Glutamatergic neuron (in vitro differentiated cells): ENCODE measurements around the gene FAM184A. TPM values are rescaled to one million over a fixed set of nuclear protein-coding genes. Genes with fewer than 3 reads are reported as not detected.
"Not testable (repeated sequence)": the region's sequence is repeated elsewhere in the genome, so short reads cannot be mapped to it uniquely, and the experiment has no call there.

Experiments used
- DNase-seq: peaks from one replicate; pipeline ENCODE4 v3.0.0; 2022
- H3K27ac Mint-ChIP-seq: one replicate; pipeline ENCODE4 v1.8.0; 2020; ENCODE audit warnings: mild to moderate bottlenecking, mixed read lengths, inconsistent platforms; ENCODE audit not compliant: unreplicated experiment
- H3K27me3 Mint-ChIP-seq: one replicate; pipeline ENCODE4 v1.8.0; 2020; ENCODE audit warnings: mild to moderate bottlenecking, moderate library complexity, mixed read lengths, inconsistent platforms; ENCODE audit not compliant: unreplicated experiment
- H3K36me3 Mint-ChIP-seq: one replicate; pipeline ENCODE4 v1.8.0; 2020; ENCODE audit warnings: mild to moderate bottlenecking, mixed read lengths, inconsistent platforms; ENCODE audit not compliant: unreplicated experiment
- H3K4me1 Mint-ChIP-seq: one replicate; pipeline ENCODE4 v1.8.0; 2020; ENCODE audit warnings: mild to moderate bottlenecking, low read depth, mixed read lengths, inconsistent platforms; ENCODE audit not compliant: unreplicated experiment
- H3K4me3 Mint-ChIP-seq: one replicate; pipeline ENCODE4 v1.8.0; 2020; ENCODE audit warnings: mild to moderate bottlenecking, mixed read lengths, inconsistent platforms; ENCODE audit not compliant: unreplicated experiment
- H3K9me3 Mint-ChIP-seq: one replicate; pipeline ENCODE4 v1.8.0; 2020; ENCODE audit warnings: mild to moderate bottlenecking, moderate library complexity, mixed read lengths, inconsistent platforms; ENCODE audit not compliant: unreplicated experiment
- CTCF ChIP-seq: fragments of 200-600 bp; sonication (generic); IDR thresholded peaks from one replicate; pipeline ENCODE4 v1.5.0; 2021; ENCODE audit not compliant: partially characterized antibody, unreplicated experiment
- total RNA-seq: library from RNA; stranded (reverse); fragmentation: NEBNext Ultra II Directional; extraction: Animal tissue kit (Norgen Biotek cat#: 25700); gene quantifications from one replicate; pipeline ENCODE4 v1.2.1, GENCODE V29; 2021; ENCODE audit not compliant: unreplicated experiment

The FAM184A gene
- total RNA-seq, 1 donor from 2014 or later, result 20.0 TPM

GRCh38 chr6:119124079-119124824, 45.8 kb upstream of the FAM184A start:
- Mint-ChIP-seq H3K36me3 (no peaks in the 10 kb centered on the region), H3K27ac (no peak overlapping the region), H3K4me1 (peaks cover 6% of the 10 kb centered on the region), H3K9me3 (peaks cover 2% of the 10 kb centered on the region), H3K4me3 (no peak overlapping the region), H3K27me3 (peaks cover 2% of the 10 kb centered on the region)
- TF ChIP-seq CTCF, result no peak
- no peak for DNase-seq

GRCh38 chr6:119122336-119122735, 43.9 kb upstream of the FAM184A start:
- no peak for DNase-seq
- H3K27me3 Mint-ChIP-seq, result peaks cover 2% of the 10 kb centered on the region
- H3K4me1 Mint-ChIP-seq, result no peaks in the 10 kb centered on the region
- H3K9me3 Mint-ChIP-seq, result no peaks in the 10 kb centered on the region
- TF ChIP-seq CTCF, result no peak
- no peak overlapping the region for H3K27ac Mint-ChIP-seq
- H3K36me3 Mint-ChIP-seq, result no peaks in the 10 kb centered on the region
- no peak overlapping the region for H3K4me3 Mint-ChIP-seq

- TF ChIP-seq CTCF, result no peak
- Mint-ChIP-seq H3K27me3 (peaks cover 5% of the 10 kb centered on the region), H3K27ac (no peak overlapping the region), H3K36me3 (no peaks in the 10 kb centered on the region), H3K9me3 (no peaks in the 10 kb centered on the region), H3K4me1 (peaks cover 3% of the 10 kb centered on the region), H3K4me3 (no peak overlapping the region)
- DNase-seq, result no peak
Measured at GRCh38 chr6:119121367-119121766, 42.9 kb upstream of the FAM184A start.

- DNase-seq, result no peak
- no peak overlapping the region for H3K4me3 Mint-ChIP-seq
- TF ChIP-seq CTCF, result no peak
- H3K27me3 Mint-ChIP-seq, result peaks cover 5% of the 10 kb centered on the region
- H3K36me3 Mint-ChIP-seq, result no peaks in the 10 kb centered on the region
- H3K4me1 Mint-ChIP-seq, result peaks cover 3% of the 10 kb centered on the region
- no peak overlapping the region for H3K27ac Mint-ChIP-seq
- no peaks in the 10 kb centered on the region for H3K9me3 Mint-ChIP-seq
Measured at GRCh38 chr6:119119989-119120388, 41.5 kb upstream of the FAM184A start.

GRCh38 chr6:119119062-119119461, 40.6 kb upstream of the FAM184A start:
- H3K9me3 Mint-ChIP-seq, H3K4me3 Mint-ChIP-seq, H3K27ac Mint-ChIP-seq, DNase-seq, H3K4me1 Mint-ChIP-seq, H3K27me3 Mint-ChIP-seq, H3K36me3 Mint-ChIP-seq: not testable (repeated sequence)
